ENCODE measurements around the gene TXNDC2.

Gene TXNDC2

GRCh38 chr18:9860682-9861081, 25.1 kb upstream of the TXNDC2 start:
- DNase-seq (ENCODE audit: low read depth) = no peak
- TF ChIP-seq CTCF (IDR thresholded peaks at IDR 0.05; ENCODE audit: low read depth, low read length, missing control alignments) = no peak
- no peak overlapping the region for H3K4me3 ChIP-seq (ENCODE audit: low read depth, low read length)

GRCh38 chr18:9861157-9861556, 24.6 kb upstream of the TXNDC2 start:
- H3K4me3 ChIP-seq (ENCODE audit: low read depth, low read length) = no peak overlapping the region
- peak; percentile 30 for DNase-seq (ENCODE audit: low read depth)
- TF ChIP-seq CTCF (IDR thresholded peaks at IDR 0.05; ENCODE audit: low read depth, low read length, missing control alignments) = no peak

GRCh38 chr18:9861933-9862332, 23.8 kb upstream of the TXNDC2 start:
- no peak for TF ChIP-seq CTCF (IDR thresholded peaks at IDR 0.05; ENCODE audit: low read depth, low read length, missing control alignments)
- peak; percentile 49 for DNase-seq (ENCODE audit: low read depth)
- H3K4me3 ChIP-seq (ENCODE audit: low read depth, low read length) = no peak overlapping the region

- TF ChIP-seq CTCF (IDR thresholded peaks at IDR 0.05; ENCODE audit: low read depth, low read length, missing control alignments) = no peak
- no peak for DNase-seq (ENCODE audit: low read depth)
- H3K4me3 ChIP-seq (ENCODE audit: low read depth, low read length) = no peak overlapping the region
Measured at GRCh38 chr18:9862686-9863085, 23.1 kb upstream of the TXNDC2 start.

GRCh38 chr18:9863282-9863681, 22.5 kb upstream of the TXNDC2 start:
- DNase-seq (ENCODE audit: low read depth) = no peak
- TF ChIP-seq CTCF (IDR thresholded peaks at IDR 0.05; ENCODE audit: low read depth, low read length, missing control alignments) = no peak
- no peak overlapping the region for H3K4me3 ChIP-seq (ENCODE audit: low read depth, low read length)

GRCh38 chr18:9865764-9866490, 19.8 kb upstream of the TXNDC2 start:
- no peak for TF ChIP-seq CTCF (IDR thresholded peaks at IDR 0.05; ENCODE audit: low read depth, low read length, missing control alignments)
- H3K4me3 ChIP-seq (ENCODE audit: low read depth, low read length) = no peak overlapping the region
- DNase-seq (ENCODE audit: low read depth) = no peak

GRCh38 chr18:9866627-9867026, 19.1 kb upstream of the TXNDC2 start:
- no peak for DNase-seq (ENCODE audit: low read depth)
- TF ChIP-seq CTCF (IDR thresholded peaks at IDR 0.05; ENCODE audit: low read depth, low read length, missing control alignments) = no peak
- H3K4me3 ChIP-seq (ENCODE audit: low read depth, low read length) = no peak overlapping the region
